ENCODE measurements around the gene STYXL2. TPM values are rescaled to one million over a fixed set of nuclear protein-coding genes. Genes with fewer than 3 reads are reported as not detected.
A peak's percentile ranks its signal among the peaks of the same experiment; 100 is the strongest.

STYXL2 gene
- total and polyA plus RNA-seq, 2 of the 8 experiments (the other 6 are each of a cell fraction or from before 2014, with no cell fraction given), result 0.09 to 0.22 TPM

DNA sequence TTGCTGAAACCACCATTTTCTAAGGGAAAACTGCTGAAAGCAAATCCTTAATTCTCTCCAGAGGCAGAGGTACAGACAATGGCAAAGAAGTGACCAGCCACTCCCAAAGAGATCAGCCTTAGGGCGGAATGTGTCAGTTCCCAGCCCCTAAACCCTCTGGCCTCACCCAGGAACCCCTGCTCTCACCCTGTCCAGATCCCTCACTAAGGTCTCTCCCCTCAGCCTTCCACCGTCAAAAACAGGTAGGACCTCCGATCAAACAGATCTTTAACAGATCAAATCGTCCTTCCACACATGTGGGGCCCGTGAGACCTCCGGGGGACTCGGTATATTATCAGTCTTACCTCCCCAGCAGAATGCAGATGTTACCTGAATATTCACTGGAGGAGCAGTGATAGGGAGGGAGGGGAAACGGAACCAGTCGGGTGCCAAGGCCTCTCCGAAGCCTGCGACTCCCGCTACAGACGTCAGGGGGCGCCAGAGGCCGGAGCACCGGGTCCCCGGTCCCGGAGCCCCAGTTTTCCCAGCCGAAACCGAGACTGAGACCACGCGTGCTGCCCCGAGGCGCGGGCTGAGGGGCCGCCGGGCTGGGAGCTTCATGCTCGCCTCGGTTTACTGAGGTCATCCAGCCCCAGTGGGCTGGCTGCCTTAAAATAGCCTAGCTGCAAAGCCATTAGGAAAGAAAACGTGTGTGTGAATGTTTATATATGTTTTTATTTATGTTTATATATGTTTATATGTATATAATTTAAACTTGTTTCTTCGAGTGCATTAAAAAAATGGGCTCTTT lies 27.3 kb upstream of the STYXL2 start:
- Histone ChIP-seq H3K18ac (ENCODE audit: extremely low read depth, low read length) (peak overlapping the region; percentile 85; the same call in 1 of the 2 replicates), H4K5ac (ENCODE audit: insufficient read length, low read depth, low read length) (peak overlapping the region; percentile 28), H3K4me3 (ENCODE audit: extremely low read depth in 1 of 4, insufficient read depth in 2 of 4, low read depth in 3 of 4, low read length in 4 of 4) (peak overlapping the region in 2 of 4 experiments; percentile 14 to 44; a peak in 4 of 8 replicates), H2AK5ac (ENCODE audit: low read depth, low read length) (no peak overlapping the region), H3K27me3 (replicated peaks in 1 of 4; ENCODE audit: control insufficient read depth in 3 of 4, extremely low read depth in 1 of 4, insufficient read depth in 3 of 4, low read length in 3 of 4) (no peaks in the 10 kb centered on the region), H3K79me1 (ENCODE audit: low read depth, low read length) (no peaks in the 10 kb centered on the region), H3K4me2 (ENCODE audit: insufficient read depth in 1 of 2, low read depth in 2 of 2, low read length in 2 of 2) (peak overlapping the region; percentile 1 to 49; a peak in 3 of 4 replicates), H4K20me1 (replicated peaks in 1 of 2; ENCODE audit: control insufficient read depth in 1 of 2, insufficient read depth in 2 of 2, low read length in 2 of 2) (no peaks in the 10 kb centered on the region), H2BK120ac (replicated peaks; ENCODE audit: low read depth, low read length) (peak overlapping the region; percentile 48), H3K79me2 (ENCODE audit: control insufficient read depth in 1 of 2, insufficient read depth in 2 of 2, low read length in 2 of 2) (no peaks in the 10 kb centered on the region), H3K27ac (ENCODE audit: low read depth, low read length) (no peak overlapping the region), H2BK5ac (ENCODE audit: low read depth, low read length) (no peak overlapping the region), H3K4me1 (replicated peaks in 1 of 4; ENCODE audit: control insufficient read depth in 3 of 4, insufficient read depth in 4 of 4, low read length in 3 of 4) (peaks cover 0 to 2% (median 0%) of the 10 kb centered on the region in 4 experiments; a peak in 1 of 7 replicates), H4K8ac (ENCODE audit: extremely low read depth, insufficient read depth, low read length) (peak overlapping the region; percentile 87; the same call in 1 of the 2 replicates), H3K56ac (replicated peaks; ENCODE audit: insufficient read length, low read depth, low read length) (no peak overlapping the region), H3K4ac (replicated peaks; ENCODE audit: insufficient read length, low read depth, low read length) (no peak overlapping the region), H3K14ac (ENCODE audit: insufficient read length) (no peak overlapping the region), H4K91ac (replicated peaks; ENCODE audit: insufficient read length, low read length) (peak overlapping the region; percentile 1), H3K9ac (replicated peaks in 1 of 4; ENCODE audit: extremely low read depth in 1 of 4, low read depth in 3 of 4, low read length in 3 of 4) (no peak overlapping the region; a peak in 2 of 7 replicates), H2BK20ac (ENCODE audit: low read length) (no peak overlapping the region; the same call in 1 of the 2 replicates), H3K23ac (ENCODE audit: insufficient read length) (no peak overlapping the region), H3K9me3 (ENCODE audit: insufficient read depth in 2 of 2, low read depth in 1 of 2, low read length in 1 of 2) (no peaks in the 10 kb centered on the region), H2BK15ac (ENCODE audit: low read length) (0 out of 2 replicates have a peak overlapping the region, but pooled peaks have one; percentile 2), H3K36me3 (ENCODE audit: control insufficient read depth in 2 of 4, insufficient read depth in 4 of 4, low read length in 3 of 4) (no peaks in the 10 kb centered on the region), H2AFZ (ENCODE audit: low read length) (peak overlapping the region; percentile 85), H2BK12ac (ENCODE audit: low read depth, low read length) (no peak overlapping the region), H3K23me2 (ENCODE audit: low read depth, low read length) (no peaks in the 10 kb centered on the region)
- ChIA-PET CTCF (ENCODE audit: partially characterized antibody) (interaction anchor here (0.6 to 18.6 kb wide), 45 partner anchors 8 to 486 kb away, joined by 3 to 874 read pairs (median 4); partner anchors contain the start of gene POU2F1), POLR2A (ENCODE audit: partially characterized antibody) (interaction anchor here (1.0 to 3.8 kb wide), 2 partner anchors 154 to 162 kb away, joined by 3 to 18 read pairs; partner anchors contain the start of gene POU2F1)
- FAIRE-seq (no peak), DNase-seq (ENCODE audit: low read depth in 1 of 2, low spot score in 2 of 2) (peak; percentile 29 to 97)
- 9% methylated on average over 27 of the region's 31 CpGs; no CpG with 5 or more reads in 1 of the 2 experiments for WGBS, 2 experiments (ENCODE audit: extremely low coverage in 1 of 2, insufficient coverage in 1 of 2, insufficient read length in 1 of 2, insufficient replicate concordance in 2 of 2, low coverage in 1 of 2, low lambda C conversion rate in 2 of 2, missing lambda C conversion rate in 1 of 2)
- peak; percentile 67 for TF ChIP-seq BACH1 (IDR thresholded peaks at IDR 0.05; ENCODE audit: low read length)
- TF ChIP-seq JUND (IDR thresholded peaks at IDR 0.05; ENCODE audit: low read length), result no peak
- no peak for TF ChIP-seq SP4 (IDR thresholded peaks at IDR 0.05; ENCODE audit: low read length)
- 0 out of 2 replicates have a peak, but pooled peaks have one; percentile 33 for TF ChIP-seq RBBP5 (IDR thresholded peaks at IDR 0.05; ENCODE audit: borderline replicate concordance, low read depth, low read length)
- TF ChIP-seq E2F6 (IDR thresholded peaks at IDR 0.05), result peak; percentile 49; the same call in 1 of the 2 replicates
- no peak for TF ChIP-seq CTBP2 (IDR thresholded peaks at IDR 0.05; ENCODE audit: borderline replicate concordance, insufficient read depth, insufficient read length, low read length)
- TF ChIP-seq ZNF274 (IDR thresholded peaks at IDR 0.05; ENCODE audit: borderline replicate concordance, extremely low read depth, low read length), result no peak
- TF ChIP-seq, protein P1, sequence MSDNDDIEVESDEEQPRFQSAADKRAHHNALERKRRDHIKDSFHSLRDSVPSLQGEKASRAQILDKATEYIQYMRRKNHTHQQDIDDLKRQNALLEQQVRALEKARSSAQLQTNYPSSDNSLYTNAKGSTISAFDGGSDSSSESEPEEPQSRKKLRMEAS (IDR thresholded peaks at IDR 0.05), result peak; percentile 65; the same call in 1 of the 2 replicates
